Measurements from ENCODE around the gene SH2D6.
"Not testable (repeated sequence)": the region's sequence is repeated elsewhere in the genome, so short reads cannot be mapped to it uniquely, and the experiment has no call there.

Gene SH2D6

DNA sequence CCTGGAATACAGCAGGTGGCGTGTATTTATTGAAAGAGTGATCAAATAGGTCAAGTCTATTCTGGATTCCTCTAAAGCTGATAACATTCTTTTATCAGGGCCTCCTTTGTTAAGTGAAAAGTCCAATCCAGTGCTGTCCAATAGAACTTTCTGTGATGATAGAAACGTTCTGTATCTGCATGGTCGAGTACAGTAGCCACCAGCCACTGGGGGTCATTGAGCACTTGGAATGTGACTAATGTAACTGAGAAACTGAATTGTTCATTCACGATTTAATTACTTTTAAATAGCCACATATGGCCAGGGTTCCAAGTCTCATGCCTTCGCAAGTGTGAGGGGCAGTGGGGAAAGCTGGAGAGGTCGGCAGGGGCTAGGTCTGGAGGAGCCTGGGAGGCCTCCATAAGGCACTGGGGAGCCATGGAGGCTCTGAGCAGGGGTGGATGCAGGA, 20.5 kb downstream of the SH2D6 start:
- DNase-seq (ENCODE audit: low read depth in 3 of 3), result no peak

GRCh38 chr2:85439569-85439968, 21.1 kb downstream of the SH2D6 start:
- not testable (repeated sequence) for DNase-seq (ENCODE audit: low read depth in 3 of 3)

GRCh38 chr2:85439986-85440385, 21.5 kb downstream of the SH2D6 start:
- no peak for DNase-seq (ENCODE audit: low read depth in 3 of 3)

DNA sequence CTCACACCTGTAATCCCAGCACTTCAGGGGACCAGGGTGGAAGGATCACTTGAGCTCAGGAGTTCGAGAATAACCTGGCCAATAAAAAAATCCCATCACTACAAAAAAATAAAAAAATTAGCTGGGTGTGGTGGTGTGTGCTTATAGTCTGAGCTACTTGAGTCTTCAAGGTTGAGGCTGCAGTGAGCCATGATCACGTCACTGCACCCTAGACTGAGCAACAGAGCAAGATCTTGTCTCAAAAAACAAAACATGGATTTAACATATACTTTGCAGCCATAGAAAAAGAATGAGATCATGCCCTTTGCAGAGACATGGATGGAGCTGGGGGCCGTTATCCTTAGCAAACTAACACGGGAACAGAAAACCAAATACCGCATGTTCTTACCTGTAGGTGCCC, 22.2 kb downstream of the SH2D6 start:
- DNase-seq (ENCODE audit: low read depth in 3 of 3), result no peak

- DNase-seq (ENCODE audit: low read depth in 3 of 3), result no peak
These were observed 23.4 kb downstream of the SH2D6 start for GRCh38 chr2:85441864-85442263.

DNA sequence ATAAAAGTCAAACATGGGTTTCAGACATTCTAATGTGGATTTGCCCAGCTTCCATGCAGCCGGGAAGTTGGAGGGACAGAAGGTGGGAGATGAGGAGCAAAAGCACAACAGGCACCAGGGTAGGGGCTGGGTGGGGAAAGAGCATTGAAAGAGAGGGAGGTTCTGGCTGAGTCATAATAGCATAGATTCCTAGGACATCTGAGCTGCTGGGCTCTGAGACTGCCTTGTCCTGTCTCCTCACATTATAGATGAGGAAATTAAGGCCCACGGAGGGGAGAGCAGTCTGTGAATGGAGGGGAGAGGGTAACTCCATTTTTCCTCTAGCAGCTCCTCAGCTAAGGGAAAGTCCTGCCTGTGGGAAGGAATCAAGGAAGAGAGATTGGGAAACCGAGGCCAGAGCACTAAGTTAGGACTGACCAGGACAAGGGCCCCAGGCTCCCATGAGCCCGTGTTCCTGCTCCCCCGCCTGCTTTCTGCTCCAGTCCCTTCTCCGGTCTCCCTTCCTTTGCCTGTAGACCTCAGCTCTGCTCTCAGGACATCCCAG, 26.2 kb downstream of the SH2D6 start:
- no peak for DNase-seq (ENCODE audit: low read depth in 3 of 3)

GRCh38 chr2:85445316-85446295, 27.1 kb downstream of the SH2D6 start:
- no peak for DNase-seq (ENCODE audit: low read depth in 3 of 3)

DNA sequence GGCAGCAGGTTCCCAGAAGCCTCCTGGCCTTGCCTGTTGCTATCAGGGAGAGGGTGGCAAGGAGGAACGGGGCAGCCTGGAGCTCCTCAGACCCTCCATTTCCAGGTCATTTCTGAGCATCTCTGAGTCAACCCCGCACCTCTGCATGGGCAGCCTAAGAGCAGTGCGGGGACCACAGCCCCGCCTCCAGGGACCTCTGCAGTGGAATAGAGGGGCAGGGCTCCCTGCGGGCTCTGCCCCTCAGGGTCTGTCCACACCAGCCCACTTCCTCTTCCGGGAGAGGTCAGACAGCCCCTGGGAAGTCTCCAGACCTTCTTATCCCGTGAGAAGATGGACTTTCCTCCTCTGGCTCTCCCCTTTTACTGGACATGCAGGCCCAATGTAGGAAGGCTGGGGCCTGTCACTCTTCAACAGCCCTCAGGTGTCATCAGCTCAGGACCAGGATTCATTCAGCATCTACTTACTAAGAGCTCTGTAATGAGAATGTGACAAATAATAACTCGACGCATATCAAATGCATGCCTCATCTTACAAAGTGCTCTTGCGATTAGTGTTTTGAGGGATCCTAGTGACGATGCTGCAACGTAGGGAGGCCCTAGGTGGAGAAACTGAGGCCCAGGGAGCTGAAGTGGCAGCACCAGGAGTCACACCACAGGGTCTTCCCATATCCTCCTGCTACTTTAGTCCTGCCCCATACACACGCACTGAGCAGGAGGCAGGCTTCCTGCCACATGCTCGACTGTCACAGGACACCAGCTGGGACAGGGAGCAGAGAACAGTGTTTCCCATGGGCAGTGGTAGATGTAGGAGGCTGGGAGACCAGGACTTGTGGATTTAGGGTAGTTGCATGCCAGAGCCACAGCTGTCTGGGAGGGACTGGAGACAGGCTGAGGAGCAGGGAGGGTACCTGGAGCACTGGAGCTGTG, 28.0 kb downstream of the SH2D6 start:
- DNase-seq (ENCODE audit: low read depth in 3 of 3), result no peak

DNA sequence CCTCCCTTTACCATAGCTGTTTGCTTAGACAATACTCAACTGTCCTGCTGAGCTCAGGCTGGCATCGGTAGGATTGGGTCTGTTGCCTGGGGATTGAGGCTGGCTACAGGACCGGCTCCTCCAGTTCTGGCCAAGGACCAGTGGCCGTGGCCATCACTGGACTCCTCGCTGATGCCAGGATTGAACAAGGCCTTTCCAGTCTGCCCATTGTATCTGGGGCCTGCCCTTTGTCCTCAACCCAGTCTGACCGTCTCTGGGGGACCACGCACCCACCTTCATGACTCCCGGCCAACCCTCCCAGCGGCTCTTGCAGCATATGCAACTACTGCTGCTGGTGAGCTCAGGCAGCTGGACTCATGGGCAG, 28.7 kb downstream of the SH2D6 start:
- no peak for DNase-seq (ENCODE audit: low read depth in 3 of 3)

DNA sequence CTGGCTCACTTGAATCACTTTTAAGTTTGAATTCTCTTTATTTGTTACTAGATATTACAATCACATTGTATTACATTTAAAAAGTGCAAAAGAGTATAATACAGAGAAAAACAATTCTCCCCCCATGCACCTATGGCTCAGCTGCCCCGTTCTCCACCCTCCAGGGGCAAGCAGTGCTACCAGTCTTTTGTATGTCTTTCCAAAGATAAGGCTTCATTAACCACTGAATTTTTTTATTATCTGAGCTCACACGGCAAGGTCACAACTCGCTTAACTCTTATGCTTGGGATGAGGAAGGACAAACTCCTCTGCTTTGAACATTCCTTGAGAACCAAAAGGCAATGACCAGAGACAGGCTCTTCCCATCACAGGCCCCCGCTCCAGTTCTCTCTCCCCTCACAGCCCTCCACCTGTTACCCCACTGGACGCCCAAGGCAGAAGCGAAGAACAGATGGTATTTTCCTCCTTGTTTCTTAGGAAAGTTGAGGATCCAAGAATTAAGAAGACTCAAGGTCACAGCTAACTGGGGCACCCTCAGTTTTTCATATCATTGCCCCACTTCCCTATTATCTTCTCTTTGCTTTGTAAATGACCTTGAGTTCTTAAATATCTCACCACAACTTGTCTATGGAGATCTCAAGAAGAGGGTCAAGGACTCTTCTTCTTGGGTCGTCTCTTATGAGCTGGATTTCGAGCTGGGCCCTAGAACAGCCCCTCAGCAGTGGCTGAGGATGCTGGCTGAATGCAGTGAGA, 30.1 kb downstream of the SH2D6 start:
- DNase-seq (ENCODE audit: low read depth in 3 of 3), result no peak

- no peak for DNase-seq (ENCODE audit: low read depth in 3 of 3)
These were observed 30.7 kb downstream of the SH2D6 start for GRCh38 chr2:85449214-85449588.

DNA sequence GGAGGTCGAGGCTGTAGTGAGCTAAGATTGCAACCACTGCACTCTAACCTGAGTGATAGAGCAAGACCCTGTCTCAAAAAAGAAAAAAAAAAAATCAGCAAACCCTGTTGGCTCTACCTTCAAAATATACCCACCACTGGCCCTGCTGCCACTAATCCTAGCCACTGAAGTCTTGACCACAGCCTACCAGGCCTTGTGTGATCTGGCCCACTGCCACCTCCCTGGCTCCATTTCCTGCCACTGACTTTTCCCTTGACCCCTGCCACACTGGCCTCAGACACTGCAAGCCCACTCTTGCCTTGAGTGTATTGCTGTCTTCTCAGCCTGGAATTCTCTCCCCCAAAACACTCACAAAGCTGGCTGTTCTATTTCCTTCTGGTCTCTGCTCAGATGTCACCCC, 33.7 kb downstream of the SH2D6 start:
- DNase-seq (ENCODE audit: low read depth in 3 of 3), result no peak

- no peak for DNase-seq (ENCODE audit: low read depth in 3 of 3)
These were observed 35.1 kb downstream of the SH2D6 start for GRCh38 chr2:85453571-85453970.

DNA sequence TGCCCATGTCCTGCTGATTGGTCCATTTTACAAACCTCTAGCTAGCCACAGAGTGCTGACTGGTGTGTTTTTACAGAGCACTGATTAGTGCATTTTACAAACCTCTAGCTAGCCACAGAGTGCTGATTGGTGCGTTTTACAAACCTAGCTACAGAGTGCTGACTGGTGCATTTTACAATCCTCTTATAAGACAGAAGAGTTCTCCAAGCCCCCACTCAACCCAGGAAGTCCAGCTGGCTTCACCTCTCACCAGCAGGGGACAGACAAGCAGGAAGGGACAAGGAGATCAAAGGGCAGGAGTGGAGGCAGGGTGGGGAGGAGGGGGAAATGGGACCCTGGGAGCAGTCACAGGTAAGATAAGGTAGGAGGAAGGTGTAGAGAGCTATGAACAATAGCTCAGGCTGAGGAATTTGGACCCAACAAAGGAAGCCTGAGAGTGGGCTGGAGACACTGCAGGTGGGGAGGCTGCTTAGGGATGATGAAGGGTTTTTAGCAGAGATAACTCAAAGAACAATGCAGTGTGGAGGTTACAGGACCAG, 37.1 kb downstream of the SH2D6 start:
- no peak for DNase-seq (ENCODE audit: low read depth in 3 of 3)

DNA sequence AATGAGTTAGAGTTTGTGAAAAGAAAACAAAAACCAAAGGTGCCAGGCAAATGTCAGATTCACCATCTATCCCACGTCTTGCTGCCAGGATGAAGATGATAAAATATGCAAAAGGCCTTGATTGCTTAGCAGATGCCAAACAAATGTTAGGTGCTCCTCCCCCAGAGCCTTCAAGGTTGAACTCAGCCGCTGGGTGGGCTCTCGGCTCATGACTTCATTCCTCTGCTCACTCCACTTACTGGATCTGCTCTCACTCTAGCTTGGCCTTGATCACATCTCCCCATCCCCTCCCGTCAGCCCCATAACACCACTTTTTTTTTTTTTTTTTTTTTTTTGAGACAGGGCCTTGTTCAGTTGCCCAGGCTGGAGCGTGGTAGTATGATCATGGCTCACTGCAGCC, 38.5 kb downstream of the SH2D6 start:
- no peak for DNase-seq (ENCODE audit: low read depth in 3 of 3)

DNA sequence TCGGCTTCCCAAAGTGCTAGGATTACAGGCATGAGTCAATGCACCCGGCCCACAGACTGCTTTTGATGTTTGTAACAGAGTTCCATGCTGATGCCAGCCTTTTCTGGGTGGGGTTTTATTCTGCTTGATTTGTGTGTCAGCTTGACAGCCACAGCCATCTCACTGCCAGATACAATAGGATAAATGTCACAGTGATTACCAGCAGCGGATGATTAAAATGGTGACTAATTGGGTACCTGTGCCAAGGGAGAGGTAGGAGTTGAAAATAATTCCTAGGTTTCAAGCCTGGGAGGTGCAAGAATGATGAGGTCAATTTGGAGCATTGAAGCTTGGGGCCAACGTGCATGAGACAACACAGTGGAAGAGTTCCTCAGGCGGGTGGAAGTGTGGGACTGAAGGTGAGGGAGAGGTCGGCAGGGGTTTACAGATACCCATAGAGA, 39.4 kb downstream of the SH2D6 start:
- DNase-seq (ENCODE audit: low read depth in 3 of 3), result no peak

- DNase-seq (ENCODE audit: low read depth in 3 of 3), result no peak
These were observed 40.4 kb downstream of the SH2D6 start for GRCh38 chr2:85458601-85459563.

DNA sequence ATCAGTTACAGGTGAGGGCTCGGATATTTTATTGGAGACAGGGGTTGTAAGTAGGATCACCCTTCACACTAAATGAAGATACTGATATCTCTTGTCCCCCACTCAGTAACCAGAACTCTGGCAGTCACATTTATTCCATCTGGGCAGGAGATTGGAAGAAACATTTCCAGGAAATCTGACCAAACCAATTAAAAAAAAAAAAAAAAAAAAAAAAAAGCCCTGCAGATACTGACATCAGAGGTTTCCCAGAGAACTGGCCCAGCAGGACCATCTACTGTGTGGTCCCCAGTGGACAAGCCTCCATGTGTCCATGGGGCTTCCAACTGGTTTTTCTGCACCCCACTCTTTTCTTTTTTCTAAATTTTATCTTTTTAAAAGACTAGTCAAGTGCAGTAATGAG, 41.3 kb downstream of the SH2D6 start:
- DNase-seq (ENCODE audit: low read depth in 3 of 3), result no peak

- no peak for DNase-seq (ENCODE audit: low read depth in 3 of 3)
These were observed 43.8 kb downstream of the SH2D6 start for GRCh38 chr2:85462322-85462721.

GRCh38 chr2:85468096-85468703, 49.7 kb downstream of the SH2D6 start:
- DNase-seq (ENCODE audit: low read depth in 3 of 3), result no peak

Measured in stimulated activated CD4-positive, alpha-beta T cell treated with anti-CD3 and anti-CD28 coated beads, TNF-alpha, amount 100 ng/mL, for 48 hours (primary cell).